RCC 7860 (cell line): ENCODE data around the gene MYO9B.
A peak's percentile ranks its signal among the peaks of the same experiment; 100 is the strongest.
"Not testable (repeated sequence)": the region's sequence is repeated elsewhere in the genome, so short reads cannot be mapped to it uniquely, and the experiment has no call there.

ENCODE experiments used
- DNase-seq: peaks from one replicate; pipeline ENCODE4 v3.0.0-alpha.2; 2015; ENCODE audit warnings: low spot score
- FAIRE-seq: peaks from 2 replicates; lab custom pipeline; 2012; peaks lifted over from hg19 to GRCh38; lab: Jason Lieb, UNC

MYO9B gene

GRCh38 chr19:17137417-17137816, 61.8 kb downstream of the MYO9B start:
- DNase-seq (no peak), FAIRE-seq (no peak)

DNA sequence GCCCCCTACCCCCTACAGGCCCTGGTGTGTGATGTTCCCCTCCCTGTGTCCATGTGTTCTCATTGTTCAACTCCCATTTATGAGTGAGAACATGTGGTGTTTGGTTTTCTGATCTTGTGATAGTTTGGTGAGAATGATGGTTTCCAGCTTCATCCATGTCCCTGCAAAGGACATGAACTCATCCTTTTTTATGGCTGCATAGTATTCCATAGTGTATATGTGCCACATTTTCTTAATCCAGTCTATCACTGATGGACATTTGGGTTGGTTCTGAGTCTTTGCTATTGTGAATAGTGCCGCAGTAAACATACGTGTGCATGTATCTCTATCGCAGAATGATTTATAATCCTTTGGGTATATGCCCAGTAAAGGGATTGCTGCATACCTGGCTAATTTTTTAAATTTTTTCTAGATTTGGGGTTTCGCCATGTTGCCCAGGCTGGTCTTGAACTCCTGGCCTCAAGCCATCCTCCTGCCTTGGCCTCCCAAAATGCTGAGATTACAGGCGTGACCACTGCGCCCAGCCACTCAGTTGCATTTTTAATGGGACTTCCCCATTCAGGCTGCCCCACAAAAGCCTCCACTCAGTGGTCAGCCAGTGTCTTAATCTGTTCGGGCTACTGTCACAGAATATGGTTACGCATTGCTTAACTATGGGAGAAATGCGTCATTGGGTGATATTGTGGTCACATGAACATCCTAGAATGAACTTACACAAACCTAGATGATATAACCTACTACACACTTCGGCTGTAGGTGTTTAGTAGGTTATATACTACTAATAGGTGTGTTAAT, 62.7 kb downstream of the MYO9B start:
- not testable (repeated sequence) for FAIRE-seq
- DNase-seq: peak; percentile 37

DNA sequence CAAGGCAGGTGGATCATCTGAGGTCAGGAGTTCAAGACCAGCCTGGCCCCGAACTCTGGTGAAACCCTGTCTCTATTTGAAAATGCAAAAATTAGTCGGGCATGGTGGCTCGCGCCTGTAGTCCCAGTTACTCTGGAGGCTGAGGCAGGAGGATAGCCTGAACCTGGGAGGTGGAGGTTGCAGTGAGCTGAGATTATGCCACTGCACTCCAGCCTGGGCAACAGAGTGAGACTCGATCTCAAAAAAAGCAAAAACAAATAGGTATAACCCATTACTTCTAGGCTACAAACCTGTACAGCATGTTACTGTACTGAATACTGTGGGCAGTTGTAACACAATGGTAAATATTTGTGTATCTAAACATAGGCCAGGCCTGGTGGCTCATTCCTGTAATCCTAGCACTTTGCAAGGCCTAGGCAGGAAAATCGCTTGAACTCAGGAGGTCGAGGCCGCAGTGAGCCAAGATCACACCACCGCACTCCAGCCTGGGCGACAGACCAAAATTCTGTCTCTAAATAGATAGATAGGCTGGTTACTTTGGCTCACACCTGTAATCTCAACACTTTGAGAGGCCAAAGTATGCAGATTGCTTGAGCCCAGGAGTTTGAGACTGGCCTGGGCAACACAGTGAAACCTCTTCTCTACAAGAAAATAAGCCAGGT, 63.5 kb downstream of the MYO9B start:
- FAIRE-seq (no peak), DNase-seq (no peak)

- FAIRE-seq, DNase-seq: not testable (repeated sequence)
These were observed 69.2 kb downstream of the MYO9B start for GRCh38 chr19:17144771-17145170.

GRCh38 chr19:17145546-17146497, 70.2 kb downstream of the MYO9B start:
- FAIRE-seq (no peak), DNase-seq (no peak)

DNA sequence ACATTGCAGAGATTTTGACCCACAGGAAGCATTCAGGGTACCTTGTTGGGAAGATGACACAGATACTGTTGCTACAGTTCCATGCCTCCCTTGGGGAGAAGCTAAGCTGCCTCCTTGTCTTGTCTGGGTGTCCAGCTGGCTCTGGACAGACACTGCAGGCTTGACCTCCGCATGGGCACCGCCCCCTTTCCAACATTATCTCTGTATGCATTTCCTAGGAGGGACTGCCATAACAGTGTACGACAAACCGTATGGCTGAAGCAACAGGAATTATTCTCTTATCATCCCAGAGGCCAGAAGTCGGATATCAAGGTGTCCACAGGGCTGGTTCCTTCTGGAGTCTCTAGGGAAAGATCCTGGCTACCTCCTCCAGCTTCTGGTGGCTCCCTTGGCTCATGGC, 72.6 kb downstream of the MYO9B start:
- DNase-seq (no peak), FAIRE-seq (no peak)

DNA sequence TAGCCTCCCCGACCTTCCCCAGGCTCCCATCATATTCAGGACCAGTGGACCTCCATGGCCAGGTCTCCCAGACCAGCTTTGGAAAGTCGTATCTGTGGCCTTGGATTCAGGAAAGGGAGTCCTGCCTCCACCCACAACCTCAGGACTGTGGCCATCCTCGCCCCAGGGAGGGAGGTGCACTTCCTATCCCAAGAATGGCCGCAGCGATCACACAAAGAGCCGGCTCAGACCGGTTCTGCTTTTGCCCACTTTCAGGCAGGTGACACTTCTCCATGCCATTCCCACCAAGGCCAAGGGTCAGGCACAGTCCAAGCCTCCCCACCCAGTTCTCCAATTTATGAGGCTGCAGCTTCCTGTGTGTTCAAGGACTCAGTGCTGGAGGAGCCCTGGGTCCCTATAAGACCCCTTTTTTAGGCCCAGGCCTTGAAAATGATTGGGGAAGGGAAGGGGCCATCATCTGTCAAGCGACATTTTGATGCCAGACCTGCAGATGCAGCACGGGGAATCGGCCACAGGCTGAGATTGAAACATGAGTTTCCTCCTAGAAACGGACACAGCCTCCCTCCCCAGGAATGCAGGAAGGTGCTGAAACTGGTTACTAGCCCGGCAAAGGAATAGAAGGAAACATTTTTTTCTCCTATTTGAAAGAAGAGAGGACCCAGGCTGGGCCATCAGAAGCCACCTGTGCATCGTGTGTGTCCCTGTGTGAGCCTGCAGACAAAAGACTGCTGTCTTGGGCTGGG, 74.0 kb downstream of the MYO9B start:
- DNase-seq (no peak), FAIRE-seq (no peak)

GRCh38 chr19:17153996-17154395, 78.4 kb downstream of the MYO9B start:
- FAIRE-seq (no peak), DNase-seq (no peak)

- DNase-seq (no peak), FAIRE-seq (no peak)
These were observed 79.7 kb downstream of the MYO9B start for GRCh38 chr19:17155251-17155650.

DNA sequence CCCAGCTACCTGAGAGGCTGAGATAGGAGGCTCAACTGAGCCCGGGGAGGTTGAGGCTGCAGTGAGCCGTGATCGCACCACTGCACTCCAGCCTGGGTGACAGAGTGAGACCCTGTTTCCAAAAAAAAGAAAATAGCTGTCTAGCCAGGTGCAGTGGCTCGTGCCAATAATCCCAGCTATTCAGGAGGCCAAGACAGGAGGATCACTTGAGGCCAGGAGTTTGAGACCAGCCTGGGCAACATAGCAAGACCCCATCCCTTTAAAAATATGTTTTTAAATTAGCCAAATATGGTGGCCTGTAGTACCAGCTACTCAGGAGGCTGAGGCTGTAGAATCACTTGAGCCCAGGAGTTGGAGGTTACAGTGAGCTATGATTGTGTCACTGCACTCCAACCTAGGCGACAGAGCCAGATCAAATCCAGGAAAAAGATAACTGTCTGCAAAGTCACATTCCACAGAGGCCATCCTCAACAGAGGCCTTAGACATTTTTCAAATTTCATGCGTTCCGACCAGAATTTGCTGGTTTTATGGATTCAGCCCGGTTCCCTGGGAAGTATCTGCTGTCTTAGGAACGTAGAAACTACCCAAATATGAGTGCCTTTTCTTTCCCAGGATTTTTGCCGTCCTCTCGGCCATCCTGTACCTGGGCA, 80.8 kb downstream of the MYO9B start:
- DNase-seq (no peak), FAIRE-seq (no peak)

DNA sequence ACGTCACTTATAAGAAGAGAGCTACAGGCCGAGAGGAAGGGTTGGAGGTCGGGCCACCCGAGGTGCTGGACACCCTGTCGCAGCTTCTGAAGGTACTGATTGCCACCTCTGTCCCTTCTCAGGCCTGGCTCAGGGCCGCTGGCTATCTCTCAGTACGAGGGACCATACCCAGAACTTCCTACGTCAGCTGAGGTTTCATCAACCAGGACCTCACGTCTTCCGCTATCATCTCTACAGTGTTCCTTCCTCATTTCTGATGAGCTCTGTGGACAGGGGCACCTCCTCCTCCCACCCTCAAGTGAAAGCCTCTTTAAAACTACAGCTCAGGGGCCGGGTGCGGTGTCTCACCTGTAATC, 81.3 kb downstream of the MYO9B start:
- DNase-seq (no peak), FAIRE-seq (no peak)

DNA sequence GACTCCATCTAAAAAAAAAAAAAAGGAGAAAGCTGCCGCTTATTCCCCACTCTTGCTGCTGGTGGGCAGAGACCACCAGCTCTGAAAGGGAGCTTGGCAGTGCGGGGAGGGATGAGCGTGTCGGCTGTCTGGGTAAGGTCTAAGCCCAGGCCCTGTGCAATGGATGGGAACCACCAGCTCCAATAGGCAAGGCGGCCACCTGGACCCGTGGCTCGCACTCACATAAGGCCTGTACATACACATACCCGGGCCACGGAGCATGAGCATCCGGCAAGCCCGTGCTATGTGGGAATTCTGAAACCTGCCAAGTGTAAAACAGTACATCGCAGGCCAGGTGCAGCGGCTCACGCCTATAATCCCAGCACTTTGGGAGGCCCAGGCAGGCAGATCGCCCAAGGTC, 83.0 kb downstream of the MYO9B start:
- DNase-seq (no peak), FAIRE-seq (no peak)

- DNase-seq (no peak), FAIRE-seq (no peak)
These were observed 84.2 kb downstream of the MYO9B start for GRCh38 chr19:17159466-17160393.

GRCh38 chr19:17160908-17161307, 85.3 kb downstream of the MYO9B start:
- FAIRE-seq: no peak

DNA sequence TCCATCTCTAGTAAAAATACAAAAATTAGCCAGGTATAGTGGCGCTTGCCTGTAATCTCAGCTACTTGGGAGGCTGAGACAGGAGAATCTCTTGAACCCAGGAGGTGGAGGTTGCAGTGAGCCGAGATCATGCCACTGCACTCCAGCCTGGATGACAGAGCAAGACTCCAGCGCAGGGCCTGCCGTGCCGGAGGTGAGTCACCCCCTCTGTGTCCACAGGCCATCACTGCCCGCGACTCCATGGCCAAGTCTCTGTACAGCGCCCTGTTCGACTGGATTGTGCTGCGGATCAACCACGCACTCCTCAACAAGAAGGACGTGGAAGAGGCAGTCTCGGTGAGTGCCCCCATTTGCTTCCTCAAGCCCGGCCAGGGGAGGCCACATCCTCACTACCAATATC, 86.6 kb downstream of the MYO9B start:
- DNase-seq, FAIRE-seq: not testable (repeated sequence)

More at GRCh38 chr19:17160908-17161307, 85.3 kb downstream of the MYO9B start:
- no peak for DNase-seq

DNA sequence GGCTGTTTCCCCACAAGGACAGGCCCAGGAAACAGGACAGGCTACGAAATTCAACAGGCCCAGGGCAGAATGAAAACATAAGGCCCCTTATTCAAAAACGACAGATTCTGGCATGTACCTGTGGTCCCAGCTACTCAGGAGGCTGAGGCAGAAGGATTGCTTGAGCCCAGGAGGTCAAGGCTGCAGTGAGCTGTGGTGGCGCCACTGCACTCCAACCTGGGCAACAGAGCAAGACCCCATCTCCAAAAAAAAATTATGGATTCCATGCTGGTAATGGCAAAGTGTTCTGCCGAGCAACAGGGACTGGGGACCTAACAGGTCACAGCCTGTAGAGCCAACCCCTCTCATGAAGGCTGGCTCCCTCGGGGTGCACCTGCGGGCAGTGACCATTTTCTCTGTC, 87.0 kb downstream of the MYO9B start:
- no peak for FAIRE-seq
- no peak for DNase-seq

GRCh38 chr19:17163652-17164051, 88.1 kb downstream of the MYO9B start:
- DNase-seq (no peak), FAIRE-seq (no peak)

- DNase-seq: no peak
- FAIRE-seq: no peak
These were observed 89.1 kb downstream of the MYO9B start for GRCh38 chr19:17164639-17165038.

DNA sequence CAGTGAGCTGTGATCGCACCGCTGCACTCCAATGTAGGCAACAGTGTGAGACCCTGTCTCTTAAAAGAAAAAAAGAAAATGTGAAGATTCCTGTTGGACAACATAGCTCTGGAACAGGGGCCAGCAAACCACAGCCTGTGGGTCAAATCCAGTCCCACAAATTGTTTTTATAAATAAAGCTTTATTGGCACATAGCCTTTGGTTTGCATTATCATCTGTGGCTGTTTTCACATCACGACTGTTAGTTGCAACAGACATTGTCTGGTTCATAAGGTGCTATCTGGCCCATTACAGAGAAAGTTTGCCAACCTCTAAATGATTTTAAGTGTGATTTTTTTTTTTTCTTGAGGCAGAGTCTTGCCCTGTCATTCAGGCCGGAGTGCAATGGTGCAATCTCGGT, 90.1 kb downstream of the MYO9B start:
- DNase-seq (no peak), FAIRE-seq (no peak)
